ENCODE data around the gene RALGAPA2.

RALGAPA2 gene

GRCh38 chr20:20462185-20462584 lies 250.3 kb downstream of the RALGAPA2 start:
- DNase-seq (ENCODE audit: low spot score) = no peak

GRCh38 chr20:20461551-20461950 lies 250.9 kb downstream of the RALGAPA2 start:
- DNase-seq (ENCODE audit: low spot score) = no peak

GRCh38 chr20:20459726-20460125 lies 252.7 kb downstream of the RALGAPA2 start:
- DNase-seq (ENCODE audit: low spot score) = no peak

DNA sequence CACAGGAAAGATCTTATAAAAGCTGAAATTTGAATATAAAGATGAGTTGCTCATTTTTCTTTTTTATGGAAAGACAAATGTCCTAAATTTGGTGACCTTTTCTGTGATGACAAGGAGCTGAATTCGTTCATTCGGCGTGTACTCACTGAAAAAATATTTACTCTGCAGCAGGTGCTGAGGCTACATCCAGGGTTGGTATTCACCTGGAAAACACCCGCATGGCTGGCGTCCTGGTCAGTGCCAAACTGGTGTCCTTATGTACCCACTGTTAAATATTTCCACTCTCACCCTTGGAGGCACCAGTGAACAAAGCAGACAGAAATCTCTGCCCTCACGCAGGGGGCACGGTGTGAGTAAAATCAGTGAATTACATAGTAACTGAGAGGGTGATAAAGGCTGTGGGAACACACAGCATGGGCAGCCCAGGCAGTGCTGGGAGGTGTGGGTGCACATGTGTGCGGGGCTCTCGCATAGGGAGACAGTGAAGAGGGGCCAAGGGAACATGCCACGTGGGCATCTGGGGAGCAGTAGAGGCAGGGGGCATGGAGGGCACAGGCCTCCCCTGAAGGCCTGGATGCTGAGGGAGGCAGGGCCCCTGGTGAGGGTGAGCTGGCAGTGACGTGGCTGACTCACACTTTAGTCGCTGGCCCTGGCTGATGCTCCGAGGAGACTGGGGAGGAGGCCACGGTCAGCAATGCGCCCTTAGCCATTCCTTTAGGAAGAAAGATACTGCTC lies 254.9 kb downstream of the RALGAPA2 start:
- DNase-seq (ENCODE audit: low spot score) = no peak

GRCh38 chr20:20456741-20457140 lies 255.7 kb downstream of the RALGAPA2 start:
- no peak for DNase-seq (ENCODE audit: low spot score)

DNA sequence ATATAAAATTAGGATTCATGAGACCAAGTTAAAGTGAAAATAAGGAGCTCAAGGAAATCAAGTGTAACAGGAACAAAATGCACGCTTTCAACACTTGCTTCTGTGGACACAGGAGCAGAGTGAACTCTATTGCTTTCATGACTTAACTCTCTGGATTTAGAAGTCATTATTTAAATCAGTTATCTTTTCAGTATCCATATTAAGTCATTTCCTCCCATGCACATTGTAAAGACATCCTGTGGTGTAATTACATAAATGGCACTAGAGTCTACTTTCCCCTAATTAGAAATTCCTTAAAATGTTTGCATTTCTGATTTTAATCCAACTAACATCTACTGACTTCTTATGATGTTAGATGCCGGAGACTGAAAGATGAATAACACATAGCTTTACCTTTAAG lies 256.5 kb downstream of the RALGAPA2 start:
- DNase-seq (ENCODE audit: low spot score) = no peak

DNA sequence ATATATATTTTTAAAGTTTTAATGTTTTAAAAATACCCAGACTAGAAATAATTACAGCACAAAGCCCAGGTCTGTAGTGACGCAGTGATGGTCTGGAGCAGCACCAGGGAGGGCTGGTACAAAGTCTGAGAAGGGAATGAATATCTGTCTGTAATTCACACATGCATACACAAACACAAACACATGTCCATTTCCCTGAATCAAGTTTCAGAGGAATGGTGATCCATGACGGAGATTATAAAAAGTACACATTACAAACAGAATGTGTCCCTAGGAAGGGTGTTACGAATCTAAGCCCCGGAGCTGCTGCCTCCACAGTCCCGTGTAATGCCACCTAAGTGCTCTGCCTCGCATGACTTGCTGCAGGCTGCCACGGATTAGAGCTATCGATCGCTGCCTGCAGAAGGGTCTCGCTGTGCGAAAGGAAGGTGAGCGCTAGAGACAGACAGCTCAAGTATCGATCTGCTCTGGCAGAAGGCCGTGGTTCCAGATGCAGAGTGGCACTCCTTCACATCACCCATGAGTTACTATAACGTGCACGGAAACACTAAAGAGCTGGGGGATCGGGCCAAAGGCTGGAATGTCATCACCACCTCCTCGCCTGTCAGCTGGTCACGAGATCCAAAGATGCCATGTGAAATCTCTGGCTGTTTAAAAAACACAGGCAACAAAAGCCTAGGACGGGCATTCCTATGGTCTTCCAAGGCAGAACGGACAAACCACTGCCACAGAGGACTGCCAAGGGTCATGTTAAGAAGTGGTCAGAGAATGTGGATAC lies 257.4 kb downstream of the RALGAPA2 start:
- DNase-seq (ENCODE audit: low spot score) = no peak

DNA sequence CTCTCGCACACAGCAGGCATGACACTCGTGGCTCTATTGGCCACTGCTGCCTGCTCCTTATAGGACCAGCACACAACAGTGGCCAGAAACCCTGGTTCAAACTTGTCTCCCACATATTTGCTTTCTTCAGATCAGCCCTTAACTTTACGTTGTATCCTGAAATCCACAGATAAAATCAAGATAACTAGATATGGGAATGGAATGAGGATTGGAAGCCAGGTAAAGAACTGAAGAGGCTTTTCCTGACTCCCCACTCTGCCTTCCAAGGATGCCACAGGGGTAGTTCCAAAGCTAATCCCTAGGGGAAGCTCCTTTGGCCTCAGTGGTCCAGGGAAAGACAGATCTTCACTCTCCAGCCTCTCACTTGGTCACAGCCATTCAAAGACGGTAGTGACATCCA lies 258.1 kb downstream of the RALGAPA2 start:
- no peak for DNase-seq (ENCODE audit: low spot score)

GRCh38 chr20:20452254-20452676 lies 260.2 kb downstream of the RALGAPA2 start:
- peak; percentile 57 for DNase-seq (ENCODE audit: low spot score)

GRCh38 chr20:20450521-20450920 lies 261.9 kb downstream of the RALGAPA2 start:
- DNase-seq (ENCODE audit: low spot score) = no peak

- DNase-seq (ENCODE audit: low spot score) = no peak
Measured at GRCh38 chr20:20448881-20449280, 263.6 kb downstream of the RALGAPA2 start.

GRCh38 chr20:20447196-20447595 lies 265.2 kb downstream of the RALGAPA2 start:
- DNase-seq (ENCODE audit: low spot score) = no peak

DNA sequence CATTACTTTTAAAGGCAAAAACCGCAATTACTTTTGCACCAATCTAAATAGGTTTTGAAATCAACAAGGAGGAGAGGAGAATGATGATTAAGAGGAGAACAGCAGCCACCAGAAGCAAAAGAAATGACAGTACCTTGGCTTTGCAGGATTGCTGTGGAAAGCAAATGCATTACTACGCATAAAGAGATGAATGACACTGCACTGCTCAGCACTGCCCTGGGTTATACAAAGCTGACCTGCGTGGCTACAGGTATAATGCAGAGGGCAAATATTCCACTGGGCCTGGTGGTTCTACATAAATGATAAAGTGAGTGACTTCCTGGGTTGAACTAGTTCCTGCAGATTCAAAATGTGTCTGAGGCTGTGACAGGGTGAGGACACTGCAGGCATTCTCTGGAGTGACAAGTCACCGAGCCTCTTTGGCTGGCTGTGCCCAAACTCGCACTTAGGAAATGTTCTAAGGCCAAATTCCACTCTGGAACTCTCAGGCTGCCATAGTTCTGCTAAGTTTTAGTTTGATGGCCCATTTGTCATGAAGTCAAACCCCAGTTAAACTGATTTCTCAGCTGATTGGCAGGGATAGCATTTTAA lies 265.9 kb downstream of the RALGAPA2 start:
- no peak for DNase-seq (ENCODE audit: low spot score)

DNA sequence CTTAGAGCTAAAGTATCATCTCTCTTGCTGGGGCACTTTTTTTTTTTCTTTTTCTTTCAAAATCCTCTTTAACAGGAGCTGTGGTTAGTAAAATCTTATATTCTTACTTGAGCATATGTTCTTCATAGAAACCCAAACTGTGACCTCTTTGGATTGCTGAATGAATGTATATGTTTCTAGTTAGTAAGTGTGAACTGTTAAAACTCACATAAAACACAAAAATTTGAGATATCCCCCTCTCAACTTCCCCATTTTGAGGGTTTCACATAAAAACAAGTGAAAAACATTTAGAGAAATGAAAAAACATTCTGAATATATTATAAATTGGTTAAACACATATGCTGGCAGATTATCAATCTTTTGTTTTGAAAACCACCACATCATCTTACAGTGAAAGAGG lies 266.4 kb downstream of the RALGAPA2 start:
- DNase-seq (ENCODE audit: low spot score) = no peak

DNA sequence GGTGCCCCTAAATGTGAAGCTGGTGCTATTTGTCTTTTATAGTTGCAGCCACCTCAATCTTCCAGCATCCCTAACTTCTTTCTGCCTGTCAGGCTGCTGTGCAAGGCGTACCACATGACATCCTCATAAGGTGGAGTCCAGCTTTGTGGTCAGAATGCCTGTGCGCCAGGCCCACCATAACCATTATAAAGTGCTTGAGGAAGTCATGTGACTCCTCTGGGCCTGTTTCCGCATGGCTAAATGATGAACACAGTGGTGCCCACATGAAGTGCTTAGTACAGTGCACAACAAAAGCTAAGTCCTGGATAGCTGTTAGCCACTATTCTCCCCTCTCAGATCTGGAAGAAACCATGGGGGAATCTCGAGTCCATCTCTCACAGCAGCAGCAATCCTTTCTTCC lies 268.9 kb downstream of the RALGAPA2 start:
- DNase-seq (ENCODE audit: low spot score) = no peak

DNA sequence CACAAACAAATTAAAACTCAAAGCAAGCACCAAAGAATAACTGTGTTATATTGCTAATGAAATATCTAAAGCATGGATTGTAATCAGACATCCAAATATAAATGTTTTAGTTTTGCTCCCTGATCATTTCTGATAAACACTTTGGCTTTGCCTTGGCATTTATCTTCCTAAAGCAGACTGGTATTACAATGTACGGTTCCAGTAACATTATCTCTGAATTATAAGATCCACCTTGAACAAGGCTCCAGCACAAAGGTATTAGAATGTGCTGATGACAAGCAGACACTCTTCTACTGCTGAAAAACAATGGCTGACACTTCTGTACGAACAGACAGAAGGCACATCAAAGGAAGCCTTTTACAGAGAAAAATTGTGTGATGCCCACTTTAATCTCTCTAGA lies 270.0 kb downstream of the RALGAPA2 start:
- no peak for DNase-seq (ENCODE audit: low spot score)

- no peak for DNase-seq (ENCODE audit: low spot score)
Measured at GRCh38 chr20:20440886-20441658, 271.4 kb downstream of the RALGAPA2 start.

- DNase-seq (ENCODE audit: low spot score) = no peak
Measured at GRCh38 chr20:20440481-20440880, 272.0 kb downstream of the RALGAPA2 start.

DNA sequence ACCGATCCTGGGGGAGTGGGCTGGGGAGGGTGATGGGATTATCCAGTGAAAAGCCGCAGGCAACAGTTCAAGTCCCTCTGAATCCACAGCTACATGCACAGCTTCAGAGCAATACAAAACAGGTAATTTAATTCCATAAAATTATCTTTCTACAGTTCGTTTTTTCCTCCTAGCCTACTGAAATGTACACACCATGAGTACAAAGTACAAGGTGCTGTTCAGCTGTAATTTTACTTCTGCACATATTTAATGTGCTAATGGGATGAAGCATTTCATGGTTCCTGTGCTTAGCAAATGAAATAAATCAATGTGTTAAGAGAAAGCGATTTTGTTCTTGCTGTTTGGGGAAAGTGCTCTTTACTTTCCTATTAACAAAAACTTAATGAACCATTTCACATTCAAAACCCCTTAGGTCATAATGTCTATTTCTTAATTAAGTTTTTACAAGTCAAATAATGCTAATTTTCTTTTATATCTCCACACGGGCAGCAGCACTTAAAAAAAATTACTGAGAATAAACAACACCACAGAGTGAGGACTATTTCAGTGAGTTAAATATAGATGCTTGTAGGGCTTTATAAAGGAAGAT lies 272.7 kb downstream of the RALGAPA2 start:
- DNase-seq (ENCODE audit: low spot score) = no peak

DNA sequence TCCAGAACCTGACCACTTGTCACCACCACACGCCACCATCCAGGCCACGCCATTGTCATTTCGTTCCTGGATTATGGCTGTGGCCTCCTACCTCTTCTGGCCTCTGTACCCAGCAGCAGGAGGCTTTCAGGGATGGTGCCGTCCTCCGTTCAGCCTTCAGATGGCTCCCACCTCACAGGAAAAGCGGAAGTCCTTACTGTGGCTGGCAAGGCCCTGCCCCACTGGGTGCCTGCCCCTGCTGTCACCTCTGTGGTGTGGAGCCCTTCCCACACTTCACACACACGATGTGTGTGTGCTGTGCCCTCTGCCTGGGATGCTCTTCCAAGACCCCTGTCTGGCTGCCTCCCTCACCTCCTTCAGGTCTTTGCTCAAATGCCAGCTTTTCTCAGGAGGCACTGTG lies 275.1 kb downstream of the RALGAPA2 start:
- no peak for DNase-seq (ENCODE audit: low spot score)

DNA sequence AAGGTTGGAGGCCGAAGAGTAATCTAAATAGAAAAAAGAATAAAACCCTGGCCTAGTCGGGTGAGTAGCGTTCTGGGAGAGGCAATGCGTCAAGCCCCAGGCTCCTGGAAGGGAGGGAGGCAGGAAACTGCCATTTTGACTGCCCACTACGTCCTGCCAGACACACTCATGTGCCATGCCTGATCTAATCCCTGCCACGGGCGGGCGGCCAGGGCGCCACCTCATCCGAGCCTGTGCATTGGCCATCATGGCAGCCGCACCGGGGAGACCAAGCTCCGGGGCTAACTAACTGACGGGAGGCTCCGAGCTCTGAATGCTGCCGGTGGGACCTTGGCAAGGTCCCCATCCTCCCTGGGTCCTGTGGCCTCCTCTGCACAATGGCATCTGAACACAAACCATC lies 275.8 kb downstream of the RALGAPA2 start:
- DNase-seq (ENCODE audit: low spot score) = no peak

DNA sequence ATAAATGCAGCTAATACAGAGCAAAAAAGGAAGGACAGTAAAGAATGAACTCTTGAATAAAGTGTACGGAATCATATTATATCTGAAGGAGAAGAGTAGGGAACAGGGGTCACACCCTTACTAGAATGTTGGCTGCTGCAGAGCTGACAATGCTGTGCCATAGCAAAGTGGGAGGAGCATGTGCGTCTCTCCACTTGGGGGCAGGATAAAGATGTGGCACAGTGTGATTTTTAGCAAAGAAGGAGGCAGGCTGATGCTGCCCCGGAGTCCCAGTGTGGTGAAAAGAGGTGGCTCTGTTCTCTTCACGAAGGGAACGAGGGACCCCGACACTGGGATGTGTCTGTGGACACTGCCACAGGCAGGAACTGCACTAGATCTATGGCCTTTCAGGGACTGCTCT lies 277.0 kb downstream of the RALGAPA2 start:
- no peak for DNase-seq (ENCODE audit: low spot score)
